Kidney (tissue), 14 donors: ENCODE results near the gene JPT2. TPM values are rescaled to one million over a fixed set of nuclear protein-coding genes. Genes with fewer than 3 reads are reported as not detected.

ENCODE experiments used
- DNase-seq, 5 donors: peaks; one replicate each; pipeline ENCODE4 v3.0.0-alpha.2; 2013 to 2020
- FAIRE-seq: peaks from 2 replicates; lab custom pipeline; 2012; peaks lifted over from hg19 to GRCh38; lab: Jason Lieb, UNC
- H3K27ac ChIP-seq, 2 donors: one replicate each; pipeline ENCODE4 v1.7.0; 2013; ENCODE audit warnings: low read depth in 2 of 2, low read length in 2 of 2, inconsistent platforms in 1 of 2
- H3K27me3 ChIP-seq: one replicate; pipeline ENCODE4 v1.7.1; 2013; ENCODE audit warnings: low read length, inconsistent platforms; ENCODE audit not compliant: control insufficient read depth, insufficient read depth
- H3K36me3 ChIP-seq, 3 donors: one replicate each; pipeline versions ENCODE4 v1.7.0 to v1.7.1; 2013; ENCODE audit warnings: low read length in 3 of 3, control low read depth in 1 of 3, inconsistent platforms in 1 of 3; ENCODE audit not compliant: insufficient read depth in 3 of 3, control insufficient read depth in 2 of 3
- H3K4me1 ChIP-seq, 3 donors: one replicate each; pipeline versions ENCODE4 v1.7.0 to v1.7.1; 2013; ENCODE audit warnings: low read length in 3 of 3, inconsistent platforms in 1 of 3, low read depth in 1 of 3; ENCODE audit not compliant: control insufficient read depth in 2 of 3, insufficient read depth in 2 of 3
- H3K4me3 ChIP-seq, 3 donors: one replicate each; pipeline versions ENCODE4 v1.7.0 to v1.8.1; 2013; ENCODE audit warnings: low read length in 3 of 3, control low read depth in 1 of 3, inconsistent platforms in 1 of 3
- H3K9ac ChIP-seq, 3 donors: one replicate each; pipeline versions ENCODE4 v1.7.0 to v1.7.1; 2013; ENCODE audit warnings: low read length in 3 of 3, control low read depth in 1 of 3, inconsistent platforms in 1 of 3
- H3K9me3 ChIP-seq, 3 donors: one replicate each; pipeline versions ENCODE4 v1.7.0 to v1.7.1; 2013; ENCODE audit warnings: low read length in 3 of 3, control low read depth in 1 of 3, inconsistent platforms in 1 of 3; ENCODE audit not compliant: control insufficient read depth in 2 of 3, insufficient read depth in 1 of 3
- CTCF ChIP-seq: IDR thresholded peaks from 3 replicates; pipeline ENCODE4 v1.5.1; 2012; ENCODE audit warnings: mild to moderate bottlenecking, moderate library complexity, borderline replicate concordance; ENCODE audit not compliant: insufficient read depth; ENCODE audit errors: extremely low read depth
- intact Hi-C: fragments of 100-400 bp; cut with DNase I; formaldehyde crosslinking; loops from one replicate; pipeline ENCODE4 v1.11.1; 2022
- microRNA-seq: library from miRNA; unstranded; fragments of <30 nt; microRNA quantifications from one replicate; pipeline ENCODE4 v1.2.0, GENCODE V29; 2020
- polyA plus RNA-seq: library from polyadenylated mRNA; stranded (reverse); fragments of 350-450 nt; fragmentation: Illumina TruSeq; extraction: RNeasy Lipid Tissue Mini Kit (QIAGEN cat#74804); gene quantifications from one replicate; pipeline ENCODE4 v1.2.3, GENCODE V29; 2014; ENCODE audit warnings: low read depth, low replicate concordance; ENCODE audit not compliant: insufficient read depth
- total RNA-seq: library from RNA; stranded (reverse); fragmentation: NEBNext Ultra II Directional; extraction: Animal tissue kit (Norgen Biotek cat#: 25700); gene quantifications from one replicate; pipeline ENCODE4 v1.2.1, GENCODE V29; 2021
- donor health status: control.
- donor health status: control.
- donor health status: control.
- donor health status: control.
- donor health status: control.
- donor health status: DM: yes; HTN: yes; CAD: no.
- donor health status: Normal renal cell carcinoma (clear cell type).

JPT2 gene
- total and polyA plus RNA-seq, 2 donors from 2014 or later = 32.8 to 89.3 TPM

- no peak for TF ChIP-seq CTCF
- H3K9me3 ChIP-seq = no peaks in the 10 kb centered on the region
- no peaks in the 10 kb centered on the region for H3K27me3 ChIP-seq
- no peak overlapping the region for H3K9ac ChIP-seq
- intact Hi-C loops = no loop called here
- DNase-seq (no peak), FAIRE-seq (no peak)
- H3K4me3 ChIP-seq = no peak overlapping the region
- peaks cover 2 to 35% (median 22%) of the 10 kb centered on the region in 3 donors for H3K36me3 ChIP-seq
- H3K27ac ChIP-seq = no peak overlapping the region
- H3K4me1 ChIP-seq = no peaks in the 10 kb centered on the region
Observed at GRCh38 chr16:1746693-1747195, 68.7 kb downstream of the JPT2 start.

- H3K4me1 ChIP-seq = no peaks in the 10 kb centered on the region
- H3K36me3 ChIP-seq = peaks cover 2 to 41% (median 27%) of the 10 kb centered on the region in 3 donors
- no peak overlapping the region for H3K27ac ChIP-seq
- intact Hi-C loops = no loop called here
- no peaks in the 10 kb centered on the region for H3K27me3 ChIP-seq
- no peak overlapping the region for H3K9ac ChIP-seq
- no peak for DNase-seq
- no peaks in the 10 kb centered on the region for H3K9me3 ChIP-seq
- no peak for FAIRE-seq
- H3K4me3 ChIP-seq = no peak overlapping the region
- TF ChIP-seq CTCF = no peak
Observed at GRCh38 chr16:1747934-1748333, 69.9 kb downstream of the JPT2 start.

GRCh38 chr16:1749152-1750117 lies 71.4 kb downstream of the JPT2 start:
- H3K9me3 ChIP-seq = no peaks in the 10 kb centered on the region
- H3K27ac ChIP-seq = no peak overlapping the region
- no peak for TF ChIP-seq CTCF
- intact Hi-C loops = no loop called here
- H3K4me3 ChIP-seq = no peak overlapping the region
- DNase-seq = peak in 1 of 5 donors; percentile 54
- H3K36me3 ChIP-seq = peaks cover 2 to 36% (median 25%) of the 10 kb centered on the region in 3 donors
- H3K9ac ChIP-seq = no peak overlapping the region
- H3K27me3 ChIP-seq = no peaks in the 10 kb centered on the region
- no peaks in the 10 kb centered on the region for H3K4me1 ChIP-seq
- FAIRE-seq = no peak

Small RNAs within 50 kb of the gene (microRNA-seq; reads per million reads assigned to microRNA genes)
- not detected for gene MIR3177

Other genes with a start within 250 kb of the JPT2 start
- not detected for gene PERCC1, start 247.2 kb upstream of the JPT2 start, total RNA-seq
- not detected for gene PERCC1, start 247.2 kb upstream of the JPT2 start, polyA plus RNA-seq
- gene CCDC154, start 233.7 kb upstream of the JPT2 start, total RNA-seq = 2.8 TPM
- 1.8 TPM for gene CCDC154, start 233.7 kb upstream of the JPT2 start, polyA plus RNA-seq
- gene CLCN7, start 203.3 kb upstream of the JPT2 start, total RNA-seq = 92.5 TPM
- 38.9 TPM for gene CLCN7, start 203.3 kb upstream of the JPT2 start, polyA plus RNA-seq
- gene PTX4, start 189.3 kb upstream of the JPT2 start, total RNA-seq = not detected
- gene PTX4, start 189.3 kb upstream of the JPT2 start, polyA plus RNA-seq = not detected
- gene TELO2, start 184.9 kb upstream of the JPT2 start, total RNA-seq = 37.4 TPM
- 27.7 TPM for gene TELO2, start 184.9 kb upstream of the JPT2 start, polyA plus RNA-seq
- 40.9 TPM for gene TMEM204, start 144.6 kb upstream of the JPT2 start, total RNA-seq
- 49.5 TPM for gene TMEM204, start 144.6 kb upstream of the JPT2 start, polyA plus RNA-seq
- 38.0 TPM for gene IFT140, start 66.2 kb upstream of the JPT2 start, total RNA-seq
- 13.5 TPM for gene IFT140, start 66.2 kb upstream of the JPT2 start, polyA plus RNA-seq
- 20.0 TPM for gene CRAMP1, start 65.9 kb upstream of the JPT2 start, total RNA-seq
- gene CRAMP1, start 65.9 kb upstream of the JPT2 start, polyA plus RNA-seq = 2.9 TPM
- 67.7 TPM for gene MAPK8IP3, start 27.9 kb downstream of the JPT2 start, total RNA-seq
- gene MAPK8IP3, start 27.9 kb downstream of the JPT2 start, polyA plus RNA-seq = 10.6 TPM
- 70.8 TPM for gene NME3, start 93.3 kb downstream of the JPT2 start, total RNA-seq
- 123 TPM for gene NME3, start 93.3 kb downstream of the JPT2 start, polyA plus RNA-seq
- 23.8 TPM for gene EME2, start 94.5 kb downstream of the JPT2 start, total RNA-seq
- 5.1 TPM for gene EME2, start 94.5 kb downstream of the JPT2 start, polyA plus RNA-seq
- gene MRPS34, start 94.9 kb downstream of the JPT2 start, total RNA-seq = 61.7 TPM
- 187 TPM for gene MRPS34, start 94.9 kb downstream of the JPT2 start, polyA plus RNA-seq
- gene SPSB3, start 104.3 kb downstream of the JPT2 start, total RNA-seq = 57.7 TPM
- gene SPSB3, start 104.3 kb downstream of the JPT2 start, polyA plus RNA-seq = 55.1 TPM
- gene NUBP2, start 104.7 kb downstream of the JPT2 start, total RNA-seq = 42.8 TPM
- gene NUBP2, start 104.7 kb downstream of the JPT2 start, polyA plus RNA-seq = 71.1 TPM
- 1.4 TPM for gene IGFALS, start 115.4 kb downstream of the JPT2 start, total RNA-seq
- 2.9 TPM for gene IGFALS, start 115.4 kb downstream of the JPT2 start, polyA plus RNA-seq
- gene HAGH, start 148.5 kb downstream of the JPT2 start, total RNA-seq = 48.1 TPM
- gene HAGH, start 148.5 kb downstream of the JPT2 start, polyA plus RNA-seq = 258 TPM
- 36.4 TPM for gene FAHD1, start 148.9 kb downstream of the JPT2 start, total RNA-seq
- gene FAHD1, start 148.9 kb downstream of the JPT2 start, polyA plus RNA-seq = 108 TPM
- gene MEIOB, start 193.9 kb downstream of the JPT2 start, total RNA-seq = 0.16 TPM
- 1.4 TPM for gene MEIOB, start 193.9 kb downstream of the JPT2 start, polyA plus RNA-seq
- gene HS3ST6, start 240.1 kb downstream of the JPT2 start, total RNA-seq = 0.19 TPM
- gene HS3ST6, start 240.1 kb downstream of the JPT2 start, polyA plus RNA-seq = 0.73 TPM